Measurements from ENCODE around the gene SAXO1. TPM values are rescaled to one million over a fixed set of nuclear protein-coding genes. Genes with fewer than 3 reads are reported as not detected.

The SAXO1 gene
- total RNA-seq, 1 experiment from 2014 or later: not detected

DNA sequence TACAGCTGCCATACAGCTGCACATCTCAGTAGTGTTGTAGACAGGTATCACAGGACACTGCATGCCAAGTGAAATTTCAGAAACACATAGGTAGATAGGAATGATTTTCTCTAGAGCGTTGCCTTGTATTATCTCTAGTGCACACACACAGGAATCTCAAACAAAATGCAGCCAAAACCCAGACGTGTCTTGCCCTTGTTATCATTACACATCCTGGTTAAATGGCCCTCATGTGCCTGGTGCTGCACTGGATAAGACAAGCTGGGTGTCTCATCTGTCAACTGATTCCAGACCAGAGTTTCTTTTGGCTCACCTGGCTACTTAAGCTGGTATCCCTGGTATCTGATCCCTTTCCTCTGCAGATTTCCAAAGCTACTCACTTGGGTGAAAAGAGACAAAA lies 59.7 kb downstream of the SAXO1 start:
- TF ChIP-seq, protein P1, sequence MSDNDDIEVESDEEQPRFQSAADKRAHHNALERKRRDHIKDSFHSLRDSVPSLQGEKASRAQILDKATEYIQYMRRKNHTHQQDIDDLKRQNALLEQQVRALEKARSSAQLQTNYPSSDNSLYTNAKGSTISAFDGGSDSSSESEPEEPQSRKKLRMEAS (IDR thresholded peaks at IDR 0.05): no peak
- TF ChIP-seq YY1 (IDR thresholded peaks at IDR 0.05; ENCODE audit: extremely low read depth, insufficient replicate concordance, low read depth, low read length): no peak
- TF ChIP-seq, protein P2, sequence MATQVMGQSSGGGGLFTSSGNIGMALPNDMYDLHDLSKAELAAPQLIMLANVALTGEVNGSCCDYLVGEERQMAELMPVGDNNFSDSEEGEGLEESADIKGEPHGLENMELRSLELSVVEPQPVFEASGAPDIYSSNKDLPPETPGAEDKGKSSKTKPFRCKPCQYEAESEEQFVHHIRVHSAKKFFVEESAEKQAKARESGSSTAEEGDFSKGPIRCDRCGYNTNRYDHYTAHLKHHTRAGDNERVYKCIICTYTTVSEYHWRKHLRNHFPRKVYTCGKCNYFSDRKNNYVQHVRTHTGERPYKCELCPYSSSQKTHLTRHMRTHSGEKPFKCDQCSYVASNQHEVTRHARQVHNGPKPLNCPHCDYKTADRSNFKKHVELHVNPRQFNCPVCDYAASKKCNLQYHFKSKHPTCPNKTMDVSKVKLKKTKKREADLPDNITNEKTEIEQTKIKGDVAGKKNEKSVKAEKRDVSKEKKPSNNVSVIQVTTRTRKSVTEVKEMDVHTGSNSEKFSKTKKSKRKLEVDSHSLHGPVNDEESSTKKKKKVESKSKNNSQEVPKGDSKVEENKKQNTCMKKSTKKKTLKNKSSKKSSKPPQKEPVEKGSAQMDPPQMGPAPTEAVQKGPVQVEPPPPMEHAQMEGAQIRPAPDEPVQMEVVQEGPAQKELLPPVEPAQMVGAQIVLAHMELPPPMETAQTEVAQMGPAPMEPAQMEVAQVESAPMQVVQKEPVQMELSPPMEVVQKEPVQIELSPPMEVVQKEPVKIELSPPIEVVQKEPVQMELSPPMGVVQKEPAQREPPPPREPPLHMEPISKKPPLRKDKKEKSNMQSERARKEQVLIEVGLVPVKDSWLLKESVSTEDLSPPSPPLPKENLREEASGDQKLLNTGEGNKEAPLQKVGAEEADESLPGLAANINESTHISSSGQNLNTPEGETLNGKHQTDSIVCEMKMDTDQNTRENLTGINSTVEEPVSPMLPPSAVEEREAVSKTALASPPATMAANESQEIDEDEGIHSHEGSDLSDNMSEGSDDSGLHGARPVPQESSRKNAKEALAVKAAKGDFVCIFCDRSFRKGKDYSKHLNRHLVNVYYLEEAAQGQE (IDR thresholded peaks at IDR 0.05; ENCODE audit: low read depth): no peak
- no peak for TF ChIP-seq POLR2A (IDR thresholded peaks at IDR 0.05; ENCODE audit: borderline replicate concordance, extremely low read depth, insufficient read depth, insufficient read length)
- no peaks in the 10 kb centered on the region for H3K4me1 ChIP-seq (ENCODE audit: control insufficient read depth in 1 of 2, insufficient read depth in 2 of 2, low read length in 2 of 2)
- POLR2A ChIA-PET: no interaction called here

DNA sequence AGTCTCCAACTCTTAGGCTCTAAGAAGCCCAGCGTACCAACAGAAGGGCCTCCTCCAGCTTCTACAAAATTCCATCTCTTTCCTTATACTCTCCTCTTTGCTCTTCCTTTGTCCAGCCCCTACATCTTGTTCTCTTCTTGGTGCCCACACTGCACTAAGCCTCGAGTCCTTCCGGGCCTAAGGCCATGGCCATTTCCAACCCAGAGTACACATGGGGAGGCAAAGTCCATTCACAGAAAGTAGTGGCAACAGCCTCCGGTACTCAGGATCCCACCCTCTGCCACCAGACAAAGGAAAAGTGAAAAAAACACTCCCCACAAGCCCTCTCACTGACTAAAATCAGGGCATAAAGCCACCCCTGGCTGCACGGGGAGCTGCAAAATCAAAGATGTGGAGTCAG lies 60.3 kb downstream of the SAXO1 start:
- H3K79me2 ChIP-seq (ENCODE audit: insufficient read depth, low read length): no peaks in the 10 kb centered on the region
- no TSS peak for BruUV-seq (replicated peaks)
- DNase-seq (ENCODE audit: low read depth, low spot score) (no peak), ATAC-seq (no peak)
- H3K36me3 ChIP-seq (ENCODE audit: control insufficient read depth in 1 of 2, insufficient read depth in 2 of 2, low read length in 2 of 2): no peaks in the 10 kb centered on the region
- H2AFZ ChIP-seq (ENCODE audit: low read depth, low read length, poor library complexity, severe bottlenecking): no peak overlapping the region
- no peak overlapping the region for H3K9ac ChIP-seq (ENCODE audit: low read length)
- H3K4me1 ChIP-seq (ENCODE audit: control insufficient read depth in 1 of 2, insufficient read depth in 2 of 2, low read length in 2 of 2): no peaks in the 10 kb centered on the region
- H3K9me2 ChIP-seq (ENCODE audit: insufficient read depth): no peaks in the 10 kb centered on the region
- H3K9me3 ChIP-seq (ENCODE audit: control insufficient read depth in 1 of 2, insufficient read depth in 1 of 2, low read depth in 1 of 2, low read length in 2 of 2): no peaks in the 10 kb centered on the region
- intact Hi-C loops (cut with micrococcal nuclease): no loop called here
- ChIA-PET CTCF (no interaction called here), RAD21 (ENCODE audit: low non-redundant PET in 1 of 2, low total read pairs in 2 of 2, uncharacterized antibody in 2 of 2, unreplicated experiment in 2 of 2) (no interaction called here), POLR2A (no interaction called here)
- H3K27me3 ChIP-seq (ENCODE audit: insufficient read depth, low read length): peaks cover 46% of the 10 kb centered on the region
- H3K4me2 ChIP-seq (ENCODE audit: low read length): no peak overlapping the region
- H3K27ac ChIP-seq (ENCODE audit: low read depth, low read length): no peak overlapping the region
- no peak overlapping the region for H3K4me3 ChIP-seq (replicated peaks in 1 of 2; ENCODE audit: low read depth in 1 of 2, low read length in 2 of 2)
- no peaks in the 10 kb centered on the region for H4K20me1 ChIP-seq (ENCODE audit: insufficient read depth)
- TF ChIP-seq FOSL1 (IDR thresholded peaks at IDR 0.05; ENCODE audit: low read depth): no peak
- TF ChIP-seq ZFX (IDR thresholded peaks at IDR 0.05): no peak
- TF ChIP-seq SRF (IDR thresholded peaks at IDR 0.05; ENCODE audit: low read depth): no peak
- TF ChIP-seq, protein P3, sequence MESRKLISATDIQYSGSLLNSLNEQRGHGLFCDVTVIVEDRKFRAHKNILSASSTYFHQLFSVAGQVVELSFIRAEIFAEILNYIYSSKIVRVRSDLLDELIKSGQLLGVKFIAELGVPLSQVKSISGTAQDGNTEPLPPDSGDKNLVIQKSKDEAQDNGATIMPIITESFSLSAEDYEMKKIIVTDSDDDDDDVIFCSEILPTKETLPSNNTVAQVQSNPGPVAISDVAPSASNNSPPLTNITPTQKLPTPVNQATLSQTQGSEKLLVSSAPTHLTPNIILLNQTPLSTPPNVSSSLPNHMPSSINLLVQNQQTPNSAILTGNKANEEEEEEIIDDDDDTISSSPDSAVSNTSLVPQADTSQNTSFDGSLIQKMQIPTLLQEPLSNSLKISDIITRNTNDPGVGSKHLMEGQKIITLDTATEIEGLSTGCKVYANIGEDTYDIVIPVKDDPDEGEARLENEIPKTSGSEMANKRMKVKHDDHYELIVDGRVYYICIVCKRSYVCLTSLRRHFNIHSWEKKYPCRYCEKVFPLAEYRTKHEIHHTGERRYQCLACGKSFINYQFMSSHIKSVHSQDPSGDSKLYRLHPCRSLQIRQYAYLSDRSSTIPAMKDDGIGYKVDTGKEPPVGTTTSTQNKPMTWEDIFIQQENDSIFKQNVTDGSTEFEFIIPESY (IDR thresholded peaks at IDR 0.05; ENCODE audit: extremely low read depth, insufficient replicate concordance, low read length): no peak
- TF ChIP-seq, protein P2 (IDR thresholded peaks at IDR 0.05; ENCODE audit: low read depth): no peak
- no peak for TF ChIP-seq SP1 (IDR thresholded peaks at IDR 0.05; ENCODE audit: low read depth)
- TF ChIP-seq, protein P4, sequence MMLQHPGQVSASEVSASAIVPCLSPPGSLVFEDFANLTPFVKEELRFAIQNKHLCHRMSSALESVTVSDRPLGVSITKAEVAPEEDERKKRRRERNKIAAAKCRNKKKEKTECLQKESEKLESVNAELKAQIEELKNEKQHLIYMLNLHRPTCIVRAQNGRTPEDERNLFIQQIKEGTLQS (IDR thresholded peaks at IDR 0.05): no peak

More for the DNA sequence above, 59.7 kb downstream of the SAXO1 start:
- RAD21 ChIA-PET (ENCODE audit: low non-redundant PET in 1 of 2, low total read pairs in 2 of 2, uncharacterized antibody in 2 of 2, unreplicated experiment in 2 of 2): no interaction called here
- H3K9me2 ChIP-seq (ENCODE audit: insufficient read depth): no peaks in the 10 kb centered on the region
- intact Hi-C loops (cut with micrococcal nuclease): no loop called here
- no peak for ATAC-seq
- H3K79me2 ChIP-seq (ENCODE audit: insufficient read depth, low read length): no peaks in the 10 kb centered on the region
- H3K36me3 ChIP-seq (ENCODE audit: control insufficient read depth in 1 of 2, insufficient read depth in 2 of 2, low read length in 2 of 2): no peaks in the 10 kb centered on the region
- no peak overlapping the region for H3K27ac ChIP-seq (ENCODE audit: low read depth, low read length)
- CTCF ChIA-PET: no interaction called here
- no peak overlapping the region for H2AFZ ChIP-seq (ENCODE audit: low read depth, low read length, poor library complexity, severe bottlenecking)
- H4K20me1 ChIP-seq (ENCODE audit: insufficient read depth): no peaks in the 10 kb centered on the region
- BruUV-seq (replicated peaks): no TSS peak
- peaks cover 46% of the 10 kb centered on the region for H3K27me3 ChIP-seq (ENCODE audit: insufficient read depth, low read length)
- no peak overlapping the region for H3K4me3 ChIP-seq (replicated peaks in 1 of 2; ENCODE audit: low read depth in 1 of 2, low read length in 2 of 2)
- no peak overlapping the region for H3K9ac ChIP-seq (ENCODE audit: low read length)
- H3K4me2 ChIP-seq (ENCODE audit: low read length): no peak overlapping the region
- no peak for DNase-seq (ENCODE audit: low read depth, low spot score)
- H3K9me3 ChIP-seq (ENCODE audit: control insufficient read depth in 1 of 2, insufficient read depth in 1 of 2, low read depth in 1 of 2, low read length in 2 of 2): no peaks in the 10 kb centered on the region

All from HCT116 (cell line).